Glutamatergic neuron (in vitro differentiated cells): ENCODE measurements around the gene FAM81A. TPM values are rescaled to one million over a fixed set of nuclear protein-coding genes. Genes with fewer than 3 reads are reported as not detected.

Source experiments
- DNase-seq: peaks from one replicate; pipeline ENCODE4 v3.0.0; 2022
- H3K27ac Mint-ChIP-seq: one replicate; pipeline ENCODE4 v1.8.0; 2020; ENCODE audit warnings: mild to moderate bottlenecking, mixed read lengths, inconsistent platforms; ENCODE audit not compliant: unreplicated experiment
- H3K27me3 Mint-ChIP-seq: one replicate; pipeline ENCODE4 v1.8.0; 2020; ENCODE audit warnings: mild to moderate bottlenecking, moderate library complexity, mixed read lengths, inconsistent platforms; ENCODE audit not compliant: unreplicated experiment
- H3K36me3 Mint-ChIP-seq: one replicate; pipeline ENCODE4 v1.8.0; 2020; ENCODE audit warnings: mild to moderate bottlenecking, mixed read lengths, inconsistent platforms; ENCODE audit not compliant: unreplicated experiment
- H3K4me1 Mint-ChIP-seq: one replicate; pipeline ENCODE4 v1.8.0; 2020; ENCODE audit warnings: mild to moderate bottlenecking, low read depth, mixed read lengths, inconsistent platforms; ENCODE audit not compliant: unreplicated experiment
- H3K4me3 Mint-ChIP-seq: one replicate; pipeline ENCODE4 v1.8.0; 2020; ENCODE audit warnings: mild to moderate bottlenecking, mixed read lengths, inconsistent platforms; ENCODE audit not compliant: unreplicated experiment
- H3K9me3 Mint-ChIP-seq: one replicate; pipeline ENCODE4 v1.8.0; 2020; ENCODE audit warnings: mild to moderate bottlenecking, moderate library complexity, mixed read lengths, inconsistent platforms; ENCODE audit not compliant: unreplicated experiment
- total RNA-seq: library from RNA; stranded (reverse); fragmentation: NEBNext Ultra II Directional; extraction: Animal tissue kit (Norgen Biotek cat#: 25700); gene quantifications from one replicate; pipeline ENCODE4 v1.2.1, GENCODE V29; 2021; ENCODE audit not compliant: unreplicated experiment
- TF ChIP-seq, protein P1 (sequence below): fragments of 200-600 bp; sonication (generic); IDR thresholded peaks from one replicate; pipeline ENCODE4 v1.5.0; 2021; ENCODE audit not compliant: partially characterized antibody, unreplicated experiment

The FAM81A gene
- total RNA-seq, 1 donor from 2014 or later = not detected

DNA sequence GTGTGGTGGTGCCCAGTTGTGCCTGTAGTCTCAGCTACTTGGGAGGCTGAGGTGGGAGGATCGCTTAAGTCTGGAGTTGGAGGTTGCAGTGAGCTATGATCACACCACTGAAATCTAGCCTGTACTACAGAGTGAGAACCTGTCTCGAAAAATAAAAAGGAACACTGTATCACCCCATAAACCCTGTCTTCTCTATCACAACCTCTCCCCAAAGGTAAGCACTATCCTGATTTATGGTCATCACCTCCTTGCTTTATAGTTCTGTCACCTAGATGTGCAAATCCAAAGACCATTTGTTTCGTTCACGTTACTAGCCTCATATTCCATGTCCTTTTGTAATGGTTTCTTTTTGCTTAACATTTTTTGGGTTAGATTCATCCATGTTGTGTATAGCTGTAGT is 123.6 kb downstream of the FAM81A start:
- Mint-ChIP-seq H3K4me3 (no peak overlapping the region), H3K27ac (no peak overlapping the region), H3K9me3 (peaks cover 2% of the 10 kb centered on the region), H3K36me3 (no peaks in the 10 kb centered on the region), H3K4me1 (no peaks in the 10 kb centered on the region), H3K27me3 (no peaks in the 10 kb centered on the region)
- TF ChIP-seq, protein P1, sequence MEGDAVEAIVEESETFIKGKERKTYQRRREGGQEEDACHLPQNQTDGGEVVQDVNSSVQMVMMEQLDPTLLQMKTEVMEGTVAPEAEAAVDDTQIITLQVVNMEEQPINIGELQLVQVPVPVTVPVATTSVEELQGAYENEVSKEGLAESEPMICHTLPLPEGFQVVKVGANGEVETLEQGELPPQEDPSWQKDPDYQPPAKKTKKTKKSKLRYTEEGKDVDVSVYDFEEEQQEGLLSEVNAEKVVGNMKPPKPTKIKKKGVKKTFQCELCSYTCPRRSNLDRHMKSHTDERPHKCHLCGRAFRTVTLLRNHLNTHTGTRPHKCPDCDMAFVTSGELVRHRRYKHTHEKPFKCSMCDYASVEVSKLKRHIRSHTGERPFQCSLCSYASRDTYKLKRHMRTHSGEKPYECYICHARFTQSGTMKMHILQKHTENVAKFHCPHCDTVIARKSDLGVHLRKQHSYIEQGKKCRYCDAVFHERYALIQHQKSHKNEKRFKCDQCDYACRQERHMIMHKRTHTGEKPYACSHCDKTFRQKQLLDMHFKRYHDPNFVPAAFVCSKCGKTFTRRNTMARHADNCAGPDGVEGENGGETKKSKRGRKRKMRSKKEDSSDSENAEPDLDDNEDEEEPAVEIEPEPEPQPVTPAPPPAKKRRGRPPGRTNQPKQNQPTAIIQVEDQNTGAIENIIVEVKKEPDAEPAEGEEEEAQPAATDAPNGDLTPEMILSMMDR = no peak
- no peak for DNase-seq

DNA sequence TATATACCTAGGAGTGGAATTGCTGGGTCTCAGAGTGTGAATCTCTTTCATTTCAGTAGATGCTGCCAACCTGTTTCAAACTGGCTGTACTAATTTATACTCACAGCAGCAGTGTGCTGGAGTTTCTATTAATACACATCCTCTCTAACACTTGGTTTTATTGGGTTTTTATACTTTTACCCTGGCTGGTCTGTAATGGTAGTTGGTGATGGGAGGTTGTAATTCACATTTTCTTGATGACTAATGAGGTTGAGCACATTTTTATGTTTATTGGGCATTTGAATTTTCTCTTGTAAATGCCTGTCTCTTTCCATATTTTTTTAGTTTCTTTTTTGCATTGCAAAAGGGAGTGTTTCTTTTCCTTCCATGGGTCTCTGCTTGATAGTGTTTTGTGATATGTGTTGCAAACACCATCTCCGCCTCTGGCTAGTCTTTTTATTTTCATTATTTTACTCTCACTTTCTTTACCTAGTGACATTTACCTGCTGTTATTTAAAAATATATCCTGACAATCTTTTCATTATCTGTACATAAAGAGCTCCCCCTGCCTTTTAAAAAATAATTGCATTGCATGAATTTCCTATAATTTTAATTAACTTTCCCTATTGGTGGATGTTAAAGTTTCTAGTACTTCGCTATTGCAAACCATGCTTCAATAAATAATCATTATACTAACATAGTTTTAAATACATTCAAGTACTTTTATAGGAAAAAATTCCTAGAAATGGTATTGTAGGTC is 124.6 kb downstream of the FAM81A start:
- Mint-ChIP-seq H3K27me3 (no peaks in the 10 kb centered on the region), H3K4me1 (no peaks in the 10 kb centered on the region), H3K4me3 (no peak overlapping the region), H3K27ac (no peak overlapping the region), H3K36me3 (no peaks in the 10 kb centered on the region), H3K9me3 (peaks cover 2% of the 10 kb centered on the region)
- no peak for DNase-seq
- TF ChIP-seq, protein P1 = no peak

DNA sequence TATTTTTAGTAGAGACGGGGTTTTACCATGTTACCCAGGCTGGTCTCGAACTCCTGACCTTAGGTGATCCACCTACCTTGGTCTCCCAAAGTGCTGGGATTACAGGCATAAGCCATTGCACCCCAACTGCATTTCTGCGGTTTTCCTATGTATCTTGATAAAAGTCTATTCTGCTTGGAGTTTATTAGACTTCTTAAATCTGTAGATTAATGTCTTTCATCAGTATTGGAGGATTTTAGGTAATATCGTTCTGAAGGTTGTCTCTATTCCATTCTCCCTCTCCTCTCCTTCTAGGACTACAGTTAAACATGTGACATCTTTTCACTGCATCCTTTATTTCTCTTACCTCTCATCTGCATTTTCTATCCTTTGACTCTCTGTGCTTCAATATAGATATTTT is 127.3 kb downstream of the FAM81A start:
- TF ChIP-seq, protein P1 = no peak
- no peaks in the 10 kb centered on the region for H3K27me3 Mint-ChIP-seq
- no peak for DNase-seq
- H3K27ac Mint-ChIP-seq = no peak overlapping the region
- no peak overlapping the region for H3K4me3 Mint-ChIP-seq
- H3K4me1 Mint-ChIP-seq = no peaks in the 10 kb centered on the region
- peaks cover 2% of the 10 kb centered on the region for H3K9me3 Mint-ChIP-seq
- no peaks in the 10 kb centered on the region for H3K36me3 Mint-ChIP-seq

DNA sequence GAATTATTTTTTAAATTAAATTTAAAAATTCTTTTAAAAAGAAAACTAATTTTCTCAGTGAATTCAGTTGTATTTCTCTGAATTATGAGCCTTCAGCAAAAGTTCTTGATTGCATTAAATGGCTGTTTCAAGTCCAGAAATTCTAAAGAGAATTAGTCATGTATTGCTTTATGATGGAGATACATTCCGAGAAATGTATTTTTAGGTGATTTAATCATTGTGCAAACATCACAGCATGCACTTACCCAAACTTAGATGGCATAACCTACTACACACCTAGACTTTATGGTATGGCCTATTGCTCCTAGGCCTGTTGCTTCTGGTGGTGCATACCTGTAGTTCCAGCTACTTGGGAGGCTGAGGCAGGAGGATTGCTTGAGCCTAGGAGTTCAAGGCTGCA is 129.3 kb downstream of the FAM81A start:
- no peaks in the 10 kb centered on the region for H3K27me3 Mint-ChIP-seq
- H3K36me3 Mint-ChIP-seq = no peaks in the 10 kb centered on the region
- H3K4me3 Mint-ChIP-seq = no peak overlapping the region
- DNase-seq = no peak
- TF ChIP-seq, protein P1 = no peak
- no peaks in the 10 kb centered on the region for H3K9me3 Mint-ChIP-seq
- H3K4me1 Mint-ChIP-seq = no peaks in the 10 kb centered on the region
- no peak overlapping the region for H3K27ac Mint-ChIP-seq

DNA sequence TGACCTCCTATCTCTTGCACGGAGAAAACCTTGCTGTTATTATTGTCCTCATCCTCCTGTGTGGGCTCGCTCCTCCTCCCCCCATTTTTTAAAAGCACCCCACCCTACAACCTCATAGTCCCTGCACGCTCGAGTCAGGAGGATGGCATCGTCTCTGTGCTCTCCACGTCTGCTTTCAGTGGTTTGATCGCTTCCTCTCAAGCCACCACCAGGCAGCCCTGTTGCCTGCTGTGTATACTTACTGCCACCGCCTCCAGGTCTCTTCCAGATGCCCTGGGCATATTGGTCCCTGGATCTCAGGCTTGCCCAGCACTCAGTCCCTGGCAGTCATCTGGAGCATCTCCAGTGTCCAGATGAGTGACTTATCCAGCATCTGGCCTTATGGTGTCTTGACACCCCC is 131.5 kb downstream of the FAM81A start:
- no peak for DNase-seq
- H3K27me3 Mint-ChIP-seq = no peaks in the 10 kb centered on the region
- H3K36me3 Mint-ChIP-seq = no peaks in the 10 kb centered on the region
- no peak overlapping the region for H3K27ac Mint-ChIP-seq
- peaks cover 4% of the 10 kb centered on the region for H3K4me1 Mint-ChIP-seq
- H3K9me3 Mint-ChIP-seq = no peaks in the 10 kb centered on the region
- no peak overlapping the region for H3K4me3 Mint-ChIP-seq
- TF ChIP-seq, protein P1 = no peak
